ENCODE data around the gene KDM4D.
"Not testable (repeated sequence)": the region's sequence is repeated elsewhere in the genome, so short reads cannot be mapped to it uniquely, and the experiment has no call there.

KDM4D gene

GRCh38 chr11:94959179-94959578 is 14.3 kb upstream of the KDM4D start:
- no peak for DNase-seq

- DNase-seq: no peak
These were observed 13.0 kb upstream of the KDM4D start for GRCh38 chr11:94960488-94960887.

DNA sequence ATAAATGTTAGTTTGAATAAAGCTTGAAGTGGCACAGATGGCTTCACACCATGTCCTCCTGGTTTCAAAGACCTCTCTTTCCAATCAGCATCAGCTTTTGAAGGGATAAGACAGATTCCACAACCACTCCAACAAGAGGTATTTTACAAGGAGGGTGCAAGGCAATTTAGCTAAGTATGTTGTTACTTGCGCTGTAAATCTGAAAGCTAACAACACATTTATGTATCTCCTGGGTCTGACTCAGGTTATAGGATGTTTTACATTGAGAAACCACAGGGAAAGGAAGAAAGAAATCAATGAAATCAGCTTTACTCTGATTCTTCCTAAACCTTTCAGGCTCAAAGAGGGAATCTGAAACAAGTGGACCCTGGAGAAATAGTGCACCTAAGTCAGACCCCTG is 12.3 kb upstream of the KDM4D start:
- no peak for DNase-seq

- DNase-seq: no peak
These were observed 8.6 kb upstream of the KDM4D start for GRCh38 chr11:94964934-94965333.

DNA sequence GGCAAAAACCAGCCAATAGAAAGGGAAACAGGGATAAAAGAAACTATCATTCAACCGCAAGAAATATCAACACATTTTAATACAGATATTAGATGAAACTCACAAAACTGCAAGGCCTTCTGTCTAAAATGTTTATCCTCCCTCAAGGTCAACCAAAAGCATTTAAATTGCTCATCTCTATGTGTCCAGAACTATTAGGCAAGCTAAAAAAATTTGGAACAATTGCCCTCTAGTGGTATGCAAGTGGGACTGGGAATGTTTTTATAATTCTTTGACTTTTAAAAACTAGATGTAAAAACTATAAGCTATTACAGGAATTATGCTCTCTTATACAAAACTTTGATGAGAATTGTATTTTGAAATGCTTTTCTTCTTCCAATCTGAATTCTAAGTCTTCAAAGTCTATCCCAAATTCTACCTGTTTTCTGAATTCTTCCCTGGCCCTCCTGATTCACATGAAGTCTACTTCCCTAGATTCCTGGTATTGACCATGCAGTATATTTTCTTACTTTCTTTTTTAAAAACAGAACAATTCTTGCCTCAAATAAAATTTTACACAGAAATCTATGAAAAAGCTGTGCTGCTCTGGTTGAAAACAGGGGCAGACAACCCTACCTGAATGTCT is 5.1 kb upstream of the KDM4D start:
- DNase-seq: no peak

- DNase-seq: no peak
These were observed 810 bp upstream of the KDM4D start for GRCh38 chr11:94972700-94973098.

- no peak for DNase-seq
These were observed 669 bp downstream of the KDM4D start for GRCh38 chr11:94974178-94974577.

- no peak for DNase-seq
These were observed 2.1 kb downstream of the KDM4D start for GRCh38 chr11:94975599-94975998.

DNA sequence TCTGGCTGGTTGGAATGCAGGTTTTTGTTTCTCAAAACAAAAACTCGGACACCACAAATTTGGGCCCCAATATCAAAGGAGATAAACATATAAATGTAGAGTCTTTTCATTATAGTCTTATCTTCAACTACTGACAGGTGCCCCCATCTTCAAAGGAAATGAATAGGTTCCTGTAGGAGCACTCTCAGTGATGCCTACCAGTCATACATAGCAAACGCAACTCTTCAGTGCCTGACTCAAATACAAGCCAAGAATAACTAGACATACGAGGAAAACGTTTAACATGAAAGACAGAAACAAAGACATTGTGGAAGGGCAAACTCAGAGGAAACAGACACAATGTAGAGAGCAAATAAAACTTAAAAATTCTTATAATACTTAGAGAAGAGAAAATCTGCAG is 13.9 kb downstream of the KDM4D start:
- no peak for DNase-seq

- DNase-seq: no peak
These were observed 15.2 kb downstream of the KDM4D start for GRCh38 chr11:94988748-94989147.

DNA sequence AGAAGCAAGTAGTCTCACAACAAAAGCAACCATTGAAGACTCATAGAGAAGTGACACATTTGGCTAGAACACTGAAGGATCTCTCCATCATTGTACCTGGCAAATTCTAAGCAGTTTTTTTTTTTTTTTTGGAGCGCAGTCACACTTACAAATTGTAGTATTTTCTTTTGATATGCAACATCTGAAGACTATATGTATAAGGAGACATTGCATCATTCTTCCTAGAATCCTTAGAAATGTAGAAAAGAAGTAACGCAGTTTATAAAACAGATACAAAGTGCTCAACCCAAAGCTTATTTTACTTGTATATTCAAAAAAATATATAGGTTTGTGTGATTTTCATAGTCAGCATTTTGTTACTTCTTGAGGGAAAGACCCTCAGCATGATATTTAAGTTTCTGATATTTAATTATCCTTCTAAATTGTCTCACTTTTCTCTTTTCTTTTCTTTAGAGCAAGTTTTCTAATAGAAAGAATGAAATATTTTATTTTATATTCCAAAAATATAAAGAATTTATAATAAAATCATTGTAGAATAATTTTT is 20.0 kb downstream of the KDM4D start:
- DNase-seq: no peak

- DNase-seq: peak; percentile 9
These were observed 23.9 kb downstream of the KDM4D start for GRCh38 chr11:94997437-94997836.

GRCh38 chr11:94998285-94998684 is 24.8 kb downstream of the KDM4D start:
- no peak for DNase-seq

DNA sequence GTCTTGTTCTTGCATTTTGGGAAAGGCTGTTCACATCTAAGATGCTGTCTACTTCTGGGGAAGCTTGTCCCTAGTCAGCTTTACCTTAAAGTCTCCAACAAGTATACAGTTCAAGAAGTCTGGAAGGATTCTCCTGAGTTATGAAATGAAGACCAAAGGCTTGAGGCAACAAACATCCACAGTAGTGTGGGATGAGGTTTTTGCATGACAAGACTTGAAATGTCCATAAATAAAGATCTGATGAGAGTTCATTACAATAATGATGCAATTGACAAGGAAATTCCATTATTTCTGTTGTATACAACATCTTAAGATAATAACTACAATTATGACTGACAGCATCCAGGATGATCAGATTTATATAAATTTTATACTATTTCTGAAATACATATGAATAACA is 30.2 kb downstream of the KDM4D start:
- no peak for DNase-seq

DNA sequence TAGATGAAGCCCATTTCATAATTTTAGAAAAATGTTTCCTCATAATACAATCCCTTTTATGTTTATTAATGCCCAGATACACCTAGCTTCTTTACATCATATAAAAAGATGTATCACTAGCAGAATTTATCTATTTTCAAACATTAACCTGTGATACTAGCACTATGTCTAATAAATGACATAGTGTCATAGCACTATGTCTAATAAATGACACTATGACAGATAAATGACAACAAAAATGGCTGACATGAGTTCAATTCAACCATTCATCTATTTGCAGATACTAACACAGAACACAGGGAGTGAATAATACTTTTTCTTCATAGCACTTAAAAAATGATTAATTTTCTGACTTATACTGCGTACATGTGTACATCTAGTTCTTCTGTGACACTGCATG is 32.1 kb downstream of the KDM4D start:
- no peak for DNase-seq

DNA sequence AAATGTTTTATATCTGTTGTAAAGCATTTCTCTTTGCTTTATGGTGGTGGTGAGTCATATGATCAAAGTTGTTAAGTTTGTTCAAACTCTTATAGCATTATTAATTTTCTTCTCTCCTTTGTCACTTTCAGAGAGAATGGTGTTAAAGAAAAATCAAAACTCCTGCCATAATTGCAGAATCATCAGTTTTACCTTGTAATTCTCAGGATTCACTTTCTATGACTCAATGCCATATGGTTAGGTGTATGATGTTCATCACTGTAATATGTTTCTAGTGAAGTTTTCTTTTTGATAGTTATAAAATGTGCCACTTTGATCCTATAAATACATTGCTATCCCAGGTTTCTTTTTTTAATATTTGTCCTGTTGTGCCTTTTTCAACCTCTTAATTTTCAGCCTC is 37.9 kb downstream of the KDM4D start:
- no peak for DNase-seq

- no peak for DNase-seq
These were observed 40.8 kb downstream of the KDM4D start for GRCh38 chr11:95014184-95014821.

GRCh38 chr11:95016139-95016538 is 42.6 kb downstream of the KDM4D start:
- no peak for DNase-seq

- not testable (repeated sequence) for DNase-seq
These were observed 48.0 kb downstream of the KDM4D start for GRCh38 chr11:95021468-95021867.

DNA sequence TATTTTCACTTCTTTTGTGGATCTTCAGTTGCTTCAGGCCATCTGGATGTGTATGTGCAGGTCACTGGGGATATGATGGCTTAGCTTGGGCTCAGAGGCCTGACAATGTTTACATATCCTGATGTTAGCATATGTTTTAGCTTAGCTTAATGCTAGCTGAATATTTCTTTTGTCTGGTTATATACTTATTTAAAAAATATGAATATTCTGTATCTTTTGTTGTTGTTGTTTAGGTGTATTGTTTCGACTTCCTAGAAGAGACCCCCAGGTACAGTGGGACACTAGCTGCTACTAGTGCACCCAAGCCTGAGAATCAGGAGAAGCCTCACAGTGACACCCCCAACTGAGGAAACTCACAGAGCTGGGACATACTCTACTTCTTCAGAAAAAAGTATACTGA is 51.4 kb downstream of the KDM4D start, which contains the start of gene KDM4E:
Gene KDM4E (plus strand): TSS at position 301 of the 400 bp plus-strand sequence. CDS start 300 bp downstream, outside the sequence.
- no peak for DNase-seq

DNA sequence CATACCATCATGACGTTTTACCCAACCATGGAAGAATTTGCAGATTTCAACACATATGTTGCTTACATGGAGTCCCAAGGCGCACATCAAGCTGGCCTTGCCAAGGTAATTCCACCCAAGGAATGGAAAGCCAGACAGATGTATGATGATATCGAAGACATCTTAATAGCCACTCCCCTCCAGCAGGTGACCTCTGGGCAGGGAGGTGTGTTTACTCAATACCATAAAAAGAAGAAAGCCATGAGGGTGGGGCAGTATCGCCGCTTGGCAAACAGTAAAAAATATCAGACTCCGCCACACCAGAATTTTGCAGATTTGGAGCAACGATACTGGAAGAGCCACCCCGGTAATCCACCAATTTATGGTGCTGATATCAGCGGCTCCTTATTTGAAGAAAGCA is 52.1 kb downstream of the KDM4D start:
- not testable (repeated sequence) for DNase-seq

DNA sequence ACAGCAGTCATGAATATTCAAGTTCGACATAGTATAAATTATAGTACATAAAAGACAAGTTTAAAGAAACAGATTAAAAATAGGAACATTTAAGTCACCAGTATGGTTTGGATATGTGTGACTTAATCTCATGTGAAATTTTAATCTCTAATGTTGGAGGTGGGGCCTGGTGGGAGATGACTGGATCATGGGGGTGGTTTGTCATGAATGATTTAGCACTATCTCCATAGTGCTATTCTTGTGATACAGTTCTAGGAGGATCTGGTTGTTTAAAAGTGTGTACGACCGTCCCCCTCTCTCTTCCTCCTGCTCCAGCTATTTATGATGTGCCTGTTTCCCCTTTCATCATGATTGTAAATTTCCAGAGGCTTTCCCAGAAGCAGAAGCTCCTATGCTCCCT is 54.8 kb downstream of the KDM4D start:
- no peak for DNase-seq

DNA sequence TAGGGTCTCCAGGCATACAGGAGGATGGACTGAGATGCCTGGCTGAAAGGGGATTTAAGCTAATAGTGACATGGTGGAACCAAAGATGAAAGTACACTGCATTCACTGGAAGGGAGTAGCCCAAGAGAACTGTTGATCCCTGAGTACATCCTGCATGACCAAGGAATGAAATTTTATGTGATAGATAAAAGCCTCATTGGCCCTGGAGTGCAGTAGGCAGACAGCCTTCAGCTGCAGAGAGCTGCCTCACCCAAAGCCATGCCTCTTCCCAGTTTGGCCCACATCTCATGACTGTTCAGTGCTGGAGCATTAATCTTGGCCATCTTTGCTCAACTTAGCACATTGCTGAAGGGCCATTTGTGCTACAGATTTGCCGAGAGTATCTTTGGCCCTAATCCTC is 59.5 kb downstream of the KDM4D start:
- no peak for DNase-seq

DNA sequence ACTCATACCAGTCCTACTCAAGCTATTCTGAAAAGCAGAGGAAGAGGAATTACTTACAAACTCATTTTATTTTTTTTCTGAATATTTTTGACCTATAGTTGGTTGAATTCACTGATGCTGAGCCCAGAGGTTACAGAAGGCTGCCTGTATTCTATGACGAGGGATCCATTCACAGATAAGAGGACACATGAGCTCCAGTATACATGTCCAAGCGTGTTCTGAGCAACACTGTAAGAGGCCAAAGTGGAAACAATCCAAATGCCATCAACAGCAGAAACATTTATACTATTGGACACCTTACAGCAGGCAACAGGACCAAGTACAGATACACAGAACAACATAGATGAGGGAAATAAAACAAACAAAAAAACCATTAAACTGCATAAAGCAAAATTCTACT is 61.8 kb downstream of the KDM4D start:
- DNase-seq: no peak

Data from RPMI8226 (cell line).